ENCODE results near the gene NQO2.
"Not testable (repeated sequence)": the region's sequence is repeated elsewhere in the genome, so short reads cannot be mapped to it uniquely, and the experiment has no call there.

GRCh38 chr6:3003226-3003625 is 3.5 kb downstream of the NQO2 start:
- TF ChIP-seq, protein P1, sequence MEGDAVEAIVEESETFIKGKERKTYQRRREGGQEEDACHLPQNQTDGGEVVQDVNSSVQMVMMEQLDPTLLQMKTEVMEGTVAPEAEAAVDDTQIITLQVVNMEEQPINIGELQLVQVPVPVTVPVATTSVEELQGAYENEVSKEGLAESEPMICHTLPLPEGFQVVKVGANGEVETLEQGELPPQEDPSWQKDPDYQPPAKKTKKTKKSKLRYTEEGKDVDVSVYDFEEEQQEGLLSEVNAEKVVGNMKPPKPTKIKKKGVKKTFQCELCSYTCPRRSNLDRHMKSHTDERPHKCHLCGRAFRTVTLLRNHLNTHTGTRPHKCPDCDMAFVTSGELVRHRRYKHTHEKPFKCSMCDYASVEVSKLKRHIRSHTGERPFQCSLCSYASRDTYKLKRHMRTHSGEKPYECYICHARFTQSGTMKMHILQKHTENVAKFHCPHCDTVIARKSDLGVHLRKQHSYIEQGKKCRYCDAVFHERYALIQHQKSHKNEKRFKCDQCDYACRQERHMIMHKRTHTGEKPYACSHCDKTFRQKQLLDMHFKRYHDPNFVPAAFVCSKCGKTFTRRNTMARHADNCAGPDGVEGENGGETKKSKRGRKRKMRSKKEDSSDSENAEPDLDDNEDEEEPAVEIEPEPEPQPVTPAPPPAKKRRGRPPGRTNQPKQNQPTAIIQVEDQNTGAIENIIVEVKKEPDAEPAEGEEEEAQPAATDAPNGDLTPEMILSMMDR (IDR thresholded peaks at IDR 0.05) = not testable (repeated sequence)
- TF ChIP-seq POLR2A (IDR thresholded peaks at IDR 0.05) = not testable (repeated sequence)

All from testis (tissue), 2 donors.